H7 (cell line): ENCODE measurements around the gene GALNS. TPM values are rescaled to one million over a fixed set of nuclear protein-coding genes. Genes with fewer than 3 reads are reported as not detected.
A peak's percentile ranks its signal among the peaks of the same experiment; 100 is the strongest.
"Not testable (repeated sequence)": the region's sequence is repeated elsewhere in the genome, so short reads cannot be mapped to it uniquely, and the experiment has no call there.

Source experiments
- DNase-seq: peaks from one replicate; pipeline ENCODE4 v3.0.0; 2012
- H3K27me3 ChIP-seq: 2 replicates; pipeline ENCODE4 v1.6.0; 2011; ENCODE audit warnings: mild to moderate bottlenecking, low read length; ENCODE audit not compliant: control insufficient read depth, insufficient read depth
- H3K36me3 ChIP-seq: replicated peaks from 2 replicates; pipeline ENCODE4 v1.5.1; 2011; ENCODE audit warnings: low read length; ENCODE audit not compliant: control insufficient read depth, insufficient read depth
- H3K4me3 ChIP-seq: 2 replicates; pipeline ENCODE4 v1.5.1; 2011; ENCODE audit warnings: low read depth, mild to moderate bottlenecking, control low read depth, low read length, moderate library complexity; ENCODE audit not compliant: insufficient read depth
- total RNA-seq: library from RNA; depleted of rRNA; stranded (reverse); fragments of >200 nt; shearing (Covaris generic); gene quantifications from 2 replicates; pipeline ENCODE4 v1.2.3, GENCODE V29; 2014; rRNA removed

The GALNS gene
- total RNA-seq, 1 experiment from 2014 or later: 6.7 TPM

GRCh38 chr16:88771781-88772180 is 85.0 kb downstream of the GALNS start:
- H3K4me3 ChIP-seq: not testable (repeated sequence)

GRCh38 chr16:88771294-88771772 is 85.4 kb downstream of the GALNS start:
- DNase-seq: no peak

More at GRCh38 chr16:88771781-88772180, 85.0 kb downstream of the GALNS start:
- DNase-seq, H3K27me3 ChIP-seq, H3K36me3 ChIP-seq: not testable (repeated sequence)

GRCh38 chr16:88770461-88771293 is 86.1 kb downstream of the GALNS start:
- H3K36me3 ChIP-seq: no peaks in the 10 kb centered on the region
- DNase-seq: peak; percentile 93
- H3K27me3 ChIP-seq: no peaks in the 10 kb centered on the region
- no peak overlapping the region for H3K4me3 ChIP-seq

More at GRCh38 chr16:88771294-88771772, 85.4 kb downstream of the GALNS start:
- H3K27me3 ChIP-seq: no peaks in the 10 kb centered on the region
- H3K4me3 ChIP-seq: no peak overlapping the region
- H3K36me3 ChIP-seq: no peaks in the 10 kb centered on the region

GRCh38 chr16:88769617-88770460 is 86.9 kb downstream of the GALNS start:
- Histone ChIP-seq H3K27me3 (no peaks in the 10 kb centered on the region), H3K36me3 (no peaks in the 10 kb centered on the region), H3K4me3 (no peak overlapping the region)
- peak; percentile 98 for DNase-seq

GRCh38 chr16:88768071-88768783 is 88.5 kb downstream of the GALNS start:
- Histone ChIP-seq H3K36me3 (no peaks in the 10 kb centered on the region), H3K27me3 (no peaks in the 10 kb centered on the region), H3K4me3 (no peak overlapping the region)
- DNase-seq: no peak

- Histone ChIP-seq H3K36me3 (no peaks in the 10 kb centered on the region), H3K4me3 (no peak overlapping the region), H3K27me3 (no peaks in the 10 kb centered on the region)
- DNase-seq: no peak
These were observed 89.1 kb downstream of the GALNS start for GRCh38 chr16:88767546-88768070.

- H3K4me3 ChIP-seq: no peak overlapping the region
- DNase-seq: no peak
- H3K27me3 ChIP-seq: no peaks in the 10 kb centered on the region
- H3K36me3 ChIP-seq: no peaks in the 10 kb centered on the region
These were observed 89.8 kb downstream of the GALNS start for GRCh38 chr16:88766975-88767374.

- Histone ChIP-seq H3K36me3 (no peaks in the 10 kb centered on the region), H3K4me3 (no peak overlapping the region), H3K27me3 (no peaks in the 10 kb centered on the region)
- peak; percentile 85 for DNase-seq
These were observed 91.8 kb downstream of the GALNS start for GRCh38 chr16:88764913-88765349.

- Histone ChIP-seq H3K4me3 (no peak overlapping the region), H3K27me3 (no peaks in the 10 kb centered on the region), H3K36me3 (no peaks in the 10 kb centered on the region)
- no peak for DNase-seq
These were observed 92.7 kb downstream of the GALNS start for GRCh38 chr16:88764080-88764479.

Other genes with a start within 250 kb of the GALNS start
- gene IL17C, start 218.4 kb downstream of the GALNS start, total RNA-seq: 0.14 and 0.30 TPM in 2 replicates
- gene CYBA, start 205.9 kb downstream of the GALNS start, total RNA-seq: 199 and 215 TPM in 2 replicates
- 98.8 and 100 TPM in 2 replicates for gene MVD, start 193.9 kb downstream of the GALNS start, total RNA-seq
- gene SNAI3, start 170.4 kb downstream of the GALNS start, total RNA-seq: 2.0 and 2.9 TPM in 2 replicates
- 44.6 and 45.3 TPM in 2 replicates for gene RNF166, start 150.5 kb downstream of the GALNS start, total RNA-seq
- gene CTU2, start 150.4 kb downstream of the GALNS start, total RNA-seq: 33.1 and 38.4 TPM in 2 replicates
- gene PIEZO1, start 71.7 kb downstream of the GALNS start, total RNA-seq: 60.0 and 86.8 TPM in 2 replicates
- 120 and 176 TPM in 2 replicates for gene CDT1, start 53.2 kb downstream of the GALNS start, total RNA-seq
- gene APRT, start 45.0 kb downstream of the GALNS start, total RNA-seq: 526 and 633 TPM in 2 replicates
- gene TRAPPC2L, start 180 bp upstream of the GALNS start, total RNA-seq: 56.2 and 56.6 TPM in 2 replicates
- not detected in 2 replicates for gene PABPN1L, start 9.7 kb upstream of the GALNS start, total RNA-seq
- gene CBFA2T3, start 120.3 kb upstream of the GALNS start, total RNA-seq: 0.35 TPM in 1 of 2 replicates, not detected in the other
- gene ACSF3, start 236.9 kb upstream of the GALNS start, total RNA-seq: 20.2 and 24.0 TPM in 2 replicates